Measurements from ENCODE around the gene PMM2.

- TF ChIP-seq CTCF (IDR thresholded peaks at IDR 0.05; ENCODE audit: borderline replicate concordance, extremely low read depth, low read length, poor library complexity, severe bottlenecking) (no peak), EZH2 (IDR thresholded peaks at IDR 0.05; ENCODE audit: borderline replicate concordance, low read depth, low read length, severe bottlenecking) (no peak)
Observed at GRCh38 chr16:8808613-8809353, 11.1 kb downstream of the PMM2 start.
